MM.1S (cell line): ENCODE measurements around the gene TRIOBP.

Experiments used
- EZH2phosphoT487 ChIP-seq: fragments of 300-600 bp; sonication (generic); IDR thresholded peaks from 2 replicates; pipeline ENCODE4 v1.6.1; 2018; ENCODE audit warnings: antibody characterized with exemption, low read length
- TF ChIP-seq, protein P1 (sequence below): fragments of 300-600 bp; sonication (generic); IDR thresholded peaks from 2 replicates; pipeline ENCODE4 v1.5.1; 2016; ENCODE audit warnings: antibody characterized with exemption, low read length, mixed read lengths

DNA sequence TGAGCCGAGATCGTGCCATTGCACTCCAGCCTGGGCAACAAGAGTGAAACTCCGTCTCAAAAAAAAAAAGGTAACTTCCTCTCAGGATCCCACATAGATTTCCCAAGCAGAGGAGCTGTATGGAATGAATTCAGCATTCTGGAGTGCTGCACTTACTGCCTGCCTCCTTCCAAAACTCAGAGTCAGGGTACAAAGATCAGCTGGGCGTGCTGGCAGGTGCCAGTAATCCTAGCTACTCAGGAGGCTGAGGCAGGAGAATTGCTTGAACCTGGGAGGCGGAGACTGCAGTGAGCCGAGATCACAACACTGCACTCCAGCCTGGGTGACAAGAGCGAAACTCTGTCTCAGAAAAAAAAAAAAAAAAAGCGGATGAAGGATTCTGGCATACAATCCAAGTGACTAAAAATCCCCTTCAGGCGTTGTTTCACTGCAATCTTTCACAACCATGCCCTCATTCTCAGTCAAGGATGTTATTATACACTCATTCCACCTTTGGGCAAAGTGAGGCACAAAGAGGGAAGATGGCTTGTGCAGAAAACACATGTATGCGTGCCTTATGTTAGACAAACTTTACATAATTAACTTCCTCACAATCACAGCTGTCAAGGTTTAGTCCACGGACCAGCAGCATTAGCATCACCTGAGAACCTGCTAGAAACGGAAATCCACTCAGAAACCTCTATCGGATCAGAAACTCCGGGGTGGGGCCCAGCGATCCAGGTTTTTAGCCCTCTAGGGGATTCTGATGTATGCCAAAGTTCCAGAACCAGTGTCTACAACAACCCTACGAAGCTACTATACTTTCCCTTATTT, 11.8 kb upstream of the TRIOBP start:
- TF ChIP-seq, protein P1, sequence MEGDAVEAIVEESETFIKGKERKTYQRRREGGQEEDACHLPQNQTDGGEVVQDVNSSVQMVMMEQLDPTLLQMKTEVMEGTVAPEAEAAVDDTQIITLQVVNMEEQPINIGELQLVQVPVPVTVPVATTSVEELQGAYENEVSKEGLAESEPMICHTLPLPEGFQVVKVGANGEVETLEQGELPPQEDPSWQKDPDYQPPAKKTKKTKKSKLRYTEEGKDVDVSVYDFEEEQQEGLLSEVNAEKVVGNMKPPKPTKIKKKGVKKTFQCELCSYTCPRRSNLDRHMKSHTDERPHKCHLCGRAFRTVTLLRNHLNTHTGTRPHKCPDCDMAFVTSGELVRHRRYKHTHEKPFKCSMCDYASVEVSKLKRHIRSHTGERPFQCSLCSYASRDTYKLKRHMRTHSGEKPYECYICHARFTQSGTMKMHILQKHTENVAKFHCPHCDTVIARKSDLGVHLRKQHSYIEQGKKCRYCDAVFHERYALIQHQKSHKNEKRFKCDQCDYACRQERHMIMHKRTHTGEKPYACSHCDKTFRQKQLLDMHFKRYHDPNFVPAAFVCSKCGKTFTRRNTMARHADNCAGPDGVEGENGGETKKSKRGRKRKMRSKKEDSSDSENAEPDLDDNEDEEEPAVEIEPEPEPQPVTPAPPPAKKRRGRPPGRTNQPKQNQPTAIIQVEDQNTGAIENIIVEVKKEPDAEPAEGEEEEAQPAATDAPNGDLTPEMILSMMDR = no peak
- TF ChIP-seq EZH2phosphoT487 = no peak
